ENCODE data around the gene RPH3AL.

RPH3AL gene

GRCh38 chr17:350706-351448 is 1.7 kb downstream of the RPH3AL start:
- no peak for TF ChIP-seq TEAD4 (IDR thresholded peaks at IDR 0.05)
- 0 out of 2 replicates have a peak, but pooled peaks have one; percentile 30 for TF ChIP-seq NFIC (IDR thresholded peaks at IDR 0.05)

GRCh38 chr17:349666-350065 is 2.9 kb downstream of the RPH3AL start:
- TF ChIP-seq MAX (IDR thresholded peaks at IDR 0.05) (no peak), EP300 (IDR thresholded peaks at IDR 0.05; ENCODE audit: borderline replicate concordance) (no peak), CREB1 (IDR thresholded peaks at IDR 0.05; ENCODE audit: low read depth) (no peak), ZBTB7A (IDR thresholded peaks at IDR 0.05; ENCODE audit: low read depth) (no peak), RAD21 (IDR thresholded peaks at IDR 0.05; ENCODE audit: low read depth) (no peak), EGR1 (IDR thresholded peaks at IDR 0.05) (no peak), NFIC (IDR thresholded peaks at IDR 0.05) (no peak), USF1 (IDR thresholded peaks at IDR 0.05) (no peak), FOXM1 (IDR thresholded peaks at IDR 0.05; ENCODE audit: borderline replicate concordance, low read depth) (no peak), REST (IDR thresholded peaks at IDR 0.05; ENCODE audit: low read depth) (no peak)

- no peak for TF ChIP-seq TAF1 (IDR thresholded peaks at IDR 0.05; ENCODE audit: low read depth)
- TF ChIP-seq TCF12 (IDR thresholded peaks at IDR 0.05; ENCODE audit: low read depth), result no peak
- TF ChIP-seq YY1 (IDR thresholded peaks at IDR 0.05; ENCODE audit: low read depth), result no peak
- no peak for TF ChIP-seq RAD21 (IDR thresholded peaks at IDR 0.05; ENCODE audit: low read depth)
- no peak for TF ChIP-seq NFIC (IDR thresholded peaks at IDR 0.05)
- TF ChIP-seq CREB1 (IDR thresholded peaks at IDR 0.05; ENCODE audit: low read depth), result no peak
- no peak for TF ChIP-seq ZBTB7A (IDR thresholded peaks at IDR 0.05; ENCODE audit: low read depth)
- TF ChIP-seq REST (IDR thresholded peaks at IDR 0.05; ENCODE audit: low read depth), result no peak
- TF ChIP-seq TEAD4 (IDR thresholded peaks at IDR 0.05), result no peak
- no peak for TF ChIP-seq EP300 (IDR thresholded peaks at IDR 0.05; ENCODE audit: borderline replicate concordance)
- no peak for TF ChIP-seq CEBPB (IDR thresholded peaks at IDR 0.05)
- TF ChIP-seq FOXM1 (IDR thresholded peaks at IDR 0.05; ENCODE audit: borderline replicate concordance, low read depth), result no peak
- no peak for TF ChIP-seq EGR1 (IDR thresholded peaks at IDR 0.05)
Observed at GRCh38 chr17:348692-349425, 3.7 kb downstream of the RPH3AL start.

- TF ChIP-seq TEAD4 (IDR thresholded peaks at IDR 0.05) (no peak), USF1 (IDR thresholded peaks at IDR 0.05) (no peak), CREB1 (IDR thresholded peaks at IDR 0.05; ENCODE audit: low read depth) (no peak), FOXM1 (IDR thresholded peaks at IDR 0.05; ENCODE audit: borderline replicate concordance, low read depth) (no peak), MAX (IDR thresholded peaks at IDR 0.05) (no peak), REST (IDR thresholded peaks at IDR 0.05; ENCODE audit: low read depth) (no peak), TCF12 (IDR thresholded peaks at IDR 0.05; ENCODE audit: low read depth) (no peak), EP300 (IDR thresholded peaks at IDR 0.05; ENCODE audit: borderline replicate concordance) (no peak), NFIC (IDR thresholded peaks at IDR 0.05) (no peak), EGR1 (IDR thresholded peaks at IDR 0.05) (no peak), YY1 (IDR thresholded peaks at IDR 0.05; ENCODE audit: low read depth) (no peak), CEBPB (IDR thresholded peaks at IDR 0.05) (no peak), TAF1 (IDR thresholded peaks at IDR 0.05; ENCODE audit: low read depth) (no peak)
Observed at GRCh38 chr17:348012-348411, 4.6 kb downstream of the RPH3AL start.

Data from Ishikawa (cell line).